HepG2 (cell line): Measurements from ENCODE around the gene BMP2. TPM values are rescaled to one million over a fixed set of nuclear protein-coding genes. Genes with fewer than 3 reads are reported as not detected.

Experiments used
- ATAC-seq: fragments of 200-7000 bp; cut with Tn5 transposase; 3 replicates; pipeline ENCODE4 v1.9.1; 2020; ENCODE audit warnings: mild to moderate bottlenecking, moderate library complexity
- BruUV-seq: library from RNA; stranded (reverse); fragments of 400-500 nt; replicated peaks from 2 replicates; lab custom pipeline; 2021; lab: Mats Ljungman, UMichigan
- CTCF ChIA-PET: fragments of 300-600 bp; formaldehyde crosslinking; extraction: SDS; loops from one replicate; lab custom pipeline; 2021; ENCODE audit warnings: low total read pairs, inconsistent platforms, low intra/inter-chr PET ratio; lab: Yijun Ruan, JAX
- POLR2A ChIA-PET: fragments of 350-600 bp; sonication (Branson Sonifier 250); formaldehyde crosslinking; loops from one replicate; lab custom pipeline; 2020; ENCODE audit warnings: antibody characterized with exemption, inconsistent platforms; lab: Yijun Ruan, JAX
- DNase-seq: peaks from one replicate; pipeline ENCODE4 v3.0.0-alpha.2; 2015; ENCODE audit warnings: low spot score
- FAIRE-seq: peaks from 3 replicates; lab custom pipeline; 2011; peaks lifted over from hg19 to GRCh38; lab: Jason Lieb, UNC
- H2AFZ ChIP-seq: one replicate; pipeline ENCODE4 v1.6.1; 2011; ENCODE audit warnings: low read length, inconsistent platforms
- H3K27ac ChIP-seq: fragments of 300-600 bp; 3 replicates; pipeline ENCODE4 v1.8.0; 2011; ENCODE audit warnings: mixed run types, mild to moderate bottlenecking, mixed read lengths, low read length, inconsistent platforms; ENCODE audit not compliant: insufficient read depth; ENCODE audit errors: extremely low read length
- H3K27me3 ChIP-seq, 2 experiments: fragments of 200-600 bp in 1 of 2; 2 replicates in 1 of 2; 3 replicates in 1 of 2; pipeline versions ENCODE4 v1.6.0 to v1.8.0; 2011; ENCODE audit warnings: low read length in 2 of 2, mild to moderate bottlenecking in 2 of 2, moderate library complexity in 2 of 2, inconsistent platforms in 1 of 2; ENCODE audit not compliant: insufficient read depth in 2 of 2, control insufficient read depth in 1 of 2
- H3K36me3 ChIP-seq, 2 experiments: fragments of 200-600 bp in 1 of 2; replicated peaks in 1 of 2; 2 replicates in 1 of 2; 3 replicates in 1 of 2; pipeline versions ENCODE4 v1.5.1 to v1.8.0; 2011; ENCODE audit warnings: low read length in 2 of 2, inconsistent platforms in 1 of 2; ENCODE audit not compliant: insufficient read depth in 2 of 2, control insufficient read depth in 1 of 2
- H3K4me1 ChIP-seq: 2 replicates; pipeline ENCODE4 v1.5.1; 2012; ENCODE audit warnings: low read length, inconsistent platforms; ENCODE audit not compliant: insufficient read depth
- H3K4me2 ChIP-seq: 2 replicates; pipeline ENCODE4 v1.6.0; 2011; ENCODE audit warnings: low read depth, low read length, inconsistent platforms
- H3K4me3 ChIP-seq, 3 experiments: fragments of 200-600 bp in 1 of 3; sonication (generic), shearing (Covaris generic) in 1 of 3; replicated peaks in 1 of 3; 2 replicates each; pipeline ENCODE4 v1.5.1; 2011 to 2016; ENCODE audit warnings: low read length in 3 of 3, inconsistent platforms in 2 of 3, low read depth in 2 of 3, mild to moderate bottlenecking in 2 of 3, control low read depth in 1 of 3, mixed read lengths in 1 of 3; ENCODE audit not compliant: insufficient read depth in 1 of 3
- H3K79me2 ChIP-seq: one replicate; pipeline ENCODE4 v1.6.1; 2011; ENCODE audit warnings: low read length, inconsistent platforms; ENCODE audit not compliant: insufficient read depth
- H3K9ac ChIP-seq: 2 replicates; pipeline ENCODE4 v1.6.0; 2011; ENCODE audit warnings: mild to moderate bottlenecking, low read depth, low read length, inconsistent platforms; ENCODE audit not compliant: insufficient read depth
- H3K9me3 ChIP-seq: 2 replicates; pipeline ENCODE4 v1.5.1; 2012; ENCODE audit warnings: mild to moderate bottlenecking, low read length
- H4K20me1 ChIP-seq: 2 replicates; pipeline ENCODE4 v1.6.0; 2011; ENCODE audit warnings: inconsistent platforms, mild to moderate bottlenecking, low read length, moderate library complexity; ENCODE audit not compliant: insufficient read depth
- ARID4A ChIP-seq: sonication (generic); formaldehyde crosslinking; IDR thresholded peaks from 2 replicates; pipeline ENCODE4 v1.5.0; 2020; ENCODE audit warnings: mild to moderate bottlenecking, missing genetic modification reagents, borderline replicate concordance
- HNRNPUL1 ChIP-seq: fragments of 200-400 bp; formaldehyde crosslinking; IDR thresholded peaks from 2 replicates; pipeline ENCODE4 v1.6.1; 2017; ENCODE audit warnings: low read depth, mild to moderate bottlenecking, low read length, moderate library complexity
- KDM5A ChIP-seq: fragments of 200-600 bp; sonication (generic); IDR thresholded peaks from 2 replicates; pipeline ENCODE4 v1.7.0; 2018; ENCODE audit warnings: antibody characterized with exemption, mild to moderate bottlenecking, low read length, borderline replicate concordance
- KMT2B ChIP-seq: IDR thresholded peaks from 2 replicates; pipeline ENCODE4 v1.6.1; 2016; ENCODE audit warnings: missing genetic modification reagents, missing compliant biosample characterization
- MED8 ChIP-seq: sonication (generic); formaldehyde crosslinking; IDR thresholded peaks from 2 replicates; pipeline ENCODE4 v1.8.1; 2023; ENCODE audit warnings: mild to moderate bottlenecking, missing genetic modification reagents; ENCODE audit not compliant: insufficient replicate concordance
- MXI1 ChIP-seq: IDR thresholded peaks from 3 replicates; pipeline ENCODE4 v1.6.1; 2012; ENCODE audit warnings: low read depth, low read length, inconsistent platforms, borderline replicate concordance
- RBAK ChIP-seq: sonication (generic); formaldehyde crosslinking; IDR thresholded peaks from 2 replicates; pipeline ENCODE4 v1.5.1; 2020; ENCODE audit warnings: mild to moderate bottlenecking, missing genetic modification reagents
- SRSF9 ChIP-seq: fragments of 200-400 bp; formaldehyde crosslinking; IDR thresholded peaks from 2 replicates; pipeline ENCODE4 v1.6.1; 2018; ENCODE audit warnings: borderline replicate concordance, mild to moderate bottlenecking, low read depth, low read length; ENCODE audit not compliant: insufficient read depth, poor library complexity, severe bottlenecking
- ZBTB1 ChIP-seq: sonication (generic); formaldehyde crosslinking; IDR thresholded peaks from 2 replicates; pipeline ENCODE4 v1.4.0; 2020; ENCODE audit warnings: missing genetic modification reagents, borderline replicate concordance
- ZNF207 ChIP-seq: fragments of 450-650 bp; IDR thresholded peaks from 2 replicates; pipeline ENCODE4 v1.6.1; 2016; ENCODE audit warnings: antibody characterized with exemption, borderline replicate concordance
- ZNF619 ChIP-seq: sonication (generic); formaldehyde crosslinking; IDR thresholded peaks from 2 replicates; pipeline ENCODE4 v1.4.0; 2020; ENCODE audit warnings: mild to moderate bottlenecking, missing genetic modification reagents
- ZNF780A ChIP-seq: sonication (generic); formaldehyde crosslinking; IDR thresholded peaks from 2 replicates; pipeline ENCODE4 v1.8.0; 2022; ENCODE audit warnings: mild to moderate bottlenecking, missing genetic modification reagents, moderate library complexity
- WGBS: methylation state at CpG from one replicate; pipeline ENCODE4 v1.1.6; 2017; ENCODE audit warnings: low lambda C conversion rate; 5-methylcytosine and 5-hydroxymethylcytosine counted together
- in situ Hi-C: cut with HindIII; loops from 2 replicates; pipeline ENCODE4 v1.10.0; 2017; ENCODE audit warnings: low pct_unique_long_range_greater_than_20kb; ENCODE audit not compliant: extremely low pct_ligation_motif_present
- intact Hi-C: fragments of 100-400 bp; cut with micrococcal nuclease; formaldehyde crosslinking; loops from one replicate; pipeline ENCODE4 v1.10.0; 2022; ENCODE audit not compliant: unreplicated experiment
- polyA plus RNA-seq, 8 experiments: library from polyadenylated mRNA; depleted of rRNA in 3 of 8; stranded (reverse) in 7 of 8; unstranded in 1 of 8; fragments of >200 nt; fragmentation: Illumina TruSeq in 4 of 8; extraction: Trizol in 4 of 8; gene quantifications; 2 replicates each; pipeline versions ENCODE4 v1.2.1 to v1.2.3, GENCODE V29; 2011 to 2016; ENCODE audit warnings: low read depth in 4 of 8, missing spikeins in 1 of 8, mixed read lengths in 1 of 8; ENCODE audit not compliant: insufficient read depth in 1 of 8
- total RNA-seq, 5 experiments: library from RNA; depleted of rRNA; stranded (reverse); fragments of >200 nt; fragmentation: Illumina TruSeq; extraction: Trizol; gene quantifications; 2 replicates each; pipeline ENCODE4 v1.2.3, GENCODE V29; 2016; ENCODE audit warnings: low read depth in 1 of 5

Gene BMP2
- total and polyA plus RNA-seq, 2 of the 13 experiments (the other 11 are each of a cell fraction or from before 2014, with no cell fraction given), result 0.02 to 0.03 TPM

GRCh38 chr20:6719369-6719721, 48.1 kb upstream of the BMP2 start:
- Histone ChIP-seq H3K4me3 (no peak overlapping the region), H4K20me1 (no peaks in the 10 kb centered on the region), H3K27ac (no peak overlapping the region), H3K27me3 (no peaks in the 10 kb centered on the region), H3K4me1 (no peaks in the 10 kb centered on the region), H3K9ac (no peak overlapping the region), H3K36me3 (no peaks in the 10 kb centered on the region), H3K79me2 (no peaks in the 10 kb centered on the region), H2AFZ (no peak overlapping the region)
- DNase-seq (no peak), ATAC-seq (no peak)
- no TSS peak for BruUV-seq
- in situ Hi-C loops, result no loop called here
- POLR2A ChIA-PET, result no interaction called here
- 53% methylated on average over 4 of the region's 4 CpGs for WGBS
- TF ChIP-seq RBAK (CRISPR knock-in tag) (peak; percentile 89), MXI1 (no peak)
- TF ChIP-seq, all 625 proteins: peak for 1
- CTCF ChIA-PET, result no interaction called here
- H3K4me2 ChIP-seq, result no peak overlapping the region
- no peak for FAIRE-seq
- H3K9me3 ChIP-seq, result 0 out of 2 replicates have a peak, but pooled peaks cover 3% of the 10 kb centered on the region
- intact Hi-C loops, result no loop called here

GRCh38 chr20:6726761-6727160, 40.7 kb upstream of the BMP2 start:
- Histone ChIP-seq H3K4me3 (no peak overlapping the region), H3K4me1 (no peaks in the 10 kb centered on the region), H3K27ac (no peak overlapping the region), H3K4me2 (no peak overlapping the region), H4K20me1 (no peaks in the 10 kb centered on the region), H3K9me3 (no peaks in the 10 kb centered on the region), H2AFZ (no peak overlapping the region), H3K9ac (no peak overlapping the region), H3K27me3 (no peaks in the 10 kb centered on the region), H3K79me2 (no peaks in the 10 kb centered on the region), H3K36me3 (no peaks in the 10 kb centered on the region)
- DNase-seq, result no peak
- in situ Hi-C loops (no loop called here), intact Hi-C loops (no loop called here)
- no peak for ATAC-seq
- TF ChIP-seq ARID4A (CRISPR knock-in tag), result no peak
- no peak for TF ChIP-seq MED8 (CRISPR knock-in tag)
- no peak for TF ChIP-seq KMT2B (CRISPR knock-in tag)
- no peak for TF ChIP-seq ZNF207
- TF ChIP-seq ZBTB1 (CRISPR knock-in tag), result no peak
- TF ChIP-seq ZNF619 (CRISPR knock-in tag), result no peak
- TF ChIP-seq ZNF780A (CRISPR knock-in tag), result no peak
- TF ChIP-seq SRSF9, result no peak
- TF ChIP-seq KDM5A, result no peak
- no peak for TF ChIP-seq HNRNPUL1
- BruUV-seq, result no TSS peak
- ChIA-PET CTCF (no interaction called here), POLR2A (no interaction called here)
- FAIRE-seq, result no peak
- WGBS, result 0% methylated on average over 1 of the region's 1 CpG
